ENCODE data around the gene DBN1.

Gene DBN1

GRCh38 chr5:177502886-177503285, 29.5 kb upstream of the DBN1 start:
- no peak for DNase-seq (ENCODE audit: low read depth)
- no peak overlapping the region for H3K4me3 ChIP-seq (ENCODE audit: low read depth, low read length)

GRCh38 chr5:177501874-177502678, 28.6 kb upstream of the DBN1 start:
- no peak overlapping the region for H3K4me3 ChIP-seq (ENCODE audit: low read depth, low read length)
- TF ChIP-seq MAX (IDR thresholded peaks at IDR 0.05; ENCODE audit: low read depth, low read length) (no peak), CTCF (IDR thresholded peaks at IDR 0.05; ENCODE audit: low read depth, low read length) (no peak), POLR2A (IDR thresholded peaks at IDR 0.05; ENCODE audit: extremely low read depth, insufficient read length) (no peak), MYC (IDR thresholded peaks at IDR 0.05; ENCODE audit: low read depth, low read length) (no peak)
- no peak for DNase-seq (ENCODE audit: low read depth)

More at GRCh38 chr5:177502886-177503285, 29.5 kb upstream of the DBN1 start:
- no peak for TF ChIP-seq MAX (IDR thresholded peaks at IDR 0.05; ENCODE audit: low read depth, low read length)
- no peak for TF ChIP-seq POLR2A (IDR thresholded peaks at IDR 0.05; ENCODE audit: extremely low read depth, insufficient read length)
- TF ChIP-seq CTCF (IDR thresholded peaks at IDR 0.05; ENCODE audit: low read depth, low read length) = no peak
- TF ChIP-seq MYC (IDR thresholded peaks at IDR 0.05; ENCODE audit: low read depth, low read length) = no peak

GRCh38 chr5:177500685-177501522, 27.5 kb upstream of the DBN1 start:
- peak; percentile 88 for DNase-seq (ENCODE audit: low read depth)
- H3K4me3 ChIP-seq (ENCODE audit: low read depth, low read length) = no peak overlapping the region
- TF ChIP-seq POLR2A (IDR thresholded peaks at IDR 0.05; ENCODE audit: extremely low read depth, insufficient read length) = peak; percentile 17
- no peak for TF ChIP-seq MAX (IDR thresholded peaks at IDR 0.05; ENCODE audit: low read depth, low read length)
- peak; percentile 93 for TF ChIP-seq CTCF (IDR thresholded peaks at IDR 0.05; ENCODE audit: low read depth, low read length)
- TF ChIP-seq MYC (IDR thresholded peaks at IDR 0.05; ENCODE audit: low read depth, low read length) = no peak

- DNase-seq (ENCODE audit: low read depth) = no peak
- TF ChIP-seq CTCF (IDR thresholded peaks at IDR 0.05; ENCODE audit: low read depth, low read length) = no peak
- TF ChIP-seq POLR2A (IDR thresholded peaks at IDR 0.05; ENCODE audit: extremely low read depth, insufficient read length) = no peak
- no peak for TF ChIP-seq MYC (IDR thresholded peaks at IDR 0.05; ENCODE audit: low read depth, low read length)
- TF ChIP-seq MAX (IDR thresholded peaks at IDR 0.05; ENCODE audit: low read depth, low read length) = no peak
Measured at GRCh38 chr5:177499842-177500241, 26.4 kb upstream of the DBN1 start.

GRCh38 chr5:177498013-177498787, 24.8 kb upstream of the DBN1 start:
- TF ChIP-seq MAX (IDR thresholded peaks at IDR 0.05; ENCODE audit: low read depth, low read length) (0 out of 2 replicates have a peak, but pooled peaks have one; percentile 25), CTCF (IDR thresholded peaks at IDR 0.05; ENCODE audit: low read depth, low read length) (no peak), MYC (IDR thresholded peaks at IDR 0.05; ENCODE audit: low read depth, low read length) (no peak; the same call in 1 of the 2 replicates), POLR2A (IDR thresholded peaks at IDR 0.05; ENCODE audit: extremely low read depth, insufficient read length) (no peak)
- H3K4me3 ChIP-seq (ENCODE audit: low read depth, low read length) = peak overlapping the region; percentile 47
- no peak for DNase-seq (ENCODE audit: low read depth)

More at GRCh38 chr5:177499842-177500241, 26.4 kb upstream of the DBN1 start:
- no peak overlapping the region for H3K4me3 ChIP-seq (ENCODE audit: low read depth, low read length)
